GM12878 (cell line): ENCODE results near the gene PRDM16. TPM values are rescaled to one million over a fixed set of nuclear protein-coding genes. Genes with fewer than 3 reads are reported as not detected.

Source experiments
- ATAC-seq: fragments of 200-7000 bp; cut with Tn5 transposase; 3 replicates; pipeline ENCODE4 v1.9.1; 2020; ENCODE audit warnings: mild to moderate bottlenecking, moderate library complexity
- BruUV-seq: library from RNA; stranded (reverse); fragments of 400-500 nt; replicated peaks from 2 replicates; lab custom pipeline; 2021; lab: Mats Ljungman, UMichigan
- CTCF ChIA-PET: fragments of 300-600 bp; sonication (Branson Sonifier 250); formaldehyde crosslinking; extraction: SDS; loops from one replicate; lab custom pipeline; 2021; ENCODE audit warnings: inconsistent platforms; lab: Yijun Ruan, JAX
- POLR2A ChIA-PET: fragments of 350-600 bp; formaldehyde crosslinking; extraction: SDS; loops from one replicate; lab custom pipeline; 2021; ENCODE audit warnings: inconsistent platforms; lab: Charles Lee
- RAD21 ChIA-PET: fragments of 300-600 bp; sonication (Branson Sonifier 250); formaldehyde crosslinking; loops from one replicate; lab custom pipeline; 2023; ENCODE audit warnings: antibody characterized with exemption; ENCODE audit not compliant: unreplicated experiment; lab: Charles Lee
- SMC1A ChIA-PET: fragments of 300-600 bp; sonication (Branson Sonifier 250); formaldehyde crosslinking; loops from one replicate; lab custom pipeline; 2023; ENCODE audit not compliant: unreplicated experiment, uncharacterized antibody; lab: Charles Lee
- DNase-seq: peaks from one replicate; pipeline ENCODE4 v3.0.0-alpha.2; 2011; ENCODE audit warnings: low read depth, low spot score
- FAIRE-seq: peaks from 3 replicates; lab custom pipeline; 2011; peaks lifted over from hg19 to GRCh38; lab: Jason Lieb, UNC
- H2AFZ ChIP-seq: 2 replicates; pipeline ENCODE4 v1.6.0; 2011; ENCODE audit warnings: low read depth, low read length, control low read depth; ENCODE audit not compliant: control insufficient read depth
- H3K27ac ChIP-seq: 2 replicates; pipeline ENCODE4 v1.5.1; 2011; ENCODE audit warnings: control low read depth; ENCODE audit not compliant: control insufficient read depth, insufficient read depth
- H3K27me3 ChIP-seq, 2 experiments: replicated peaks in 1 of 2; 2 replicates each; pipeline versions ENCODE4 v1.6.0 to v1.6.1; 2011; ENCODE audit warnings: low read length in 1 of 2; ENCODE audit not compliant: control insufficient read depth in 2 of 2, insufficient read depth in 2 of 2
- H3K36me3 ChIP-seq, 2 experiments: 2 replicates each; pipeline ENCODE4 v1.5.1; 2011; ENCODE audit warnings: low read length in 1 of 2; ENCODE audit not compliant: control insufficient read depth in 2 of 2, insufficient read depth in 2 of 2
- H3K4me1 ChIP-seq: 2 replicates; pipeline ENCODE4 v1.6.1; 2011; ENCODE audit warnings: mild to moderate bottlenecking, low read length, moderate library complexity, mixed read lengths; ENCODE audit not compliant: control insufficient read depth, insufficient read depth
- H3K4me2 ChIP-seq: 2 replicates; pipeline ENCODE4 v1.6.0; 2011; ENCODE audit warnings: control low read depth; ENCODE audit not compliant: control insufficient read depth, insufficient read depth
- H3K4me3 ChIP-seq: fragments of 200-600 bp; sonication (generic); 2 replicates; pipeline ENCODE4 v1.5.1; 2016
- H3K79me2 ChIP-seq: 2 replicates; pipeline ENCODE4 v1.6.0; 2011; ENCODE audit warnings: low read length; ENCODE audit not compliant: control insufficient read depth, insufficient read depth
- H3K9ac ChIP-seq: 2 replicates; pipeline ENCODE4 v1.8.0; 2011; ENCODE audit warnings: low read length, control low read depth, mixed read lengths; ENCODE audit not compliant: control insufficient read depth, insufficient read depth
- H3K9me3 ChIP-seq: replicated peaks from 3 replicates; pipeline ENCODE4 v1.5.1; 2011; ENCODE audit warnings: mild to moderate bottlenecking, low read length; ENCODE audit not compliant: control insufficient read depth, insufficient read depth
- H4K20me1 ChIP-seq: 2 replicates; pipeline ENCODE4 v1.6.0; 2011; ENCODE audit not compliant: control insufficient read depth, insufficient read depth
- BACH1 ChIP-seq: fragments of 450-650 bp; IDR thresholded peaks from 2 replicates; pipeline ENCODE4 v1.6.1; 2017; ENCODE audit warnings: mild to moderate bottlenecking, borderline replicate concordance
- BRCA1 ChIP-seq: IDR thresholded peaks from 2 replicates; pipeline ENCODE4 v1.6.1; 2011; ENCODE audit warnings: low read depth, low read length, improper control_type of control experiment
- CHD1 ChIP-seq: IDR thresholded peaks from 2 replicates; pipeline ENCODE4 v1.6.1; 2012; ENCODE audit warnings: low read depth, low read length, improper control_type of control experiment
- CHD2 ChIP-seq: IDR thresholded peaks from 2 replicates; pipeline ENCODE4 v1.6.1; 2011; ENCODE audit warnings: low read depth, low read length, improper control_type of control experiment, borderline replicate concordance
- DPF2 ChIP-seq: fragments of 450-650 bp; IDR thresholded peaks from 2 replicates; pipeline ENCODE4 v1.6.1; 2017; ENCODE audit warnings: mild to moderate bottlenecking
- E2F4 ChIP-seq: IDR thresholded peaks from 2 replicates; pipeline ENCODE4 v1.6.1; 2012; ENCODE audit warnings: low read depth, low read length, improper control_type of control experiment
- ETV6 ChIP-seq, 2 experiments: fragments of 450-650 bp in 1 of 2; IDR thresholded peaks in 1 of 2; conservative IDR thresholded peaks in 1 of 2; 2 replicates each; pipeline ENCODE4 v1.6.1; 2014; ENCODE audit warnings: antibody characterized with exemption in 1 of 2, borderline replicate concordance in 1 of 2, low read depth in 1 of 2, mild to moderate bottlenecking in 1 of 2, moderate library complexity in 1 of 2
- NR2C2 ChIP-seq: IDR thresholded peaks from 2 replicates; pipeline ENCODE4 v1.6.1; 2011; ENCODE audit warnings: borderline replicate concordance, low read depth; ENCODE audit not compliant: control insufficient read depth, insufficient read length
- RFX5 ChIP-seq: IDR thresholded peaks from 2 replicates; pipeline ENCODE4 v1.6.1; 2011; ENCODE audit warnings: low read depth, low read length, improper control_type of control experiment
- SREBF1 ChIP-seq: IDR thresholded peaks from 2 replicates; pipeline ENCODE4 v1.6.1; 2012; ENCODE audit warnings: mild to moderate bottlenecking, low read length
- SUZ12 ChIP-seq: fragments of 200-600 bp; sonication (generic); IDR thresholded peaks from one replicate; pipeline ENCODE4 v1.6.1; 2018; ENCODE audit warnings: antibody characterized with exemption, mild to moderate bottlenecking; ENCODE audit not compliant: unreplicated experiment
- TCF3 ChIP-seq: IDR thresholded peaks from 2 replicates; pipeline ENCODE4 v1.6.1; 2012; ENCODE audit warnings: low read depth, mild to moderate bottlenecking, low read length, borderline replicate concordance; ENCODE audit not compliant: insufficient read depth
- ZNF622 ChIP-seq: fragments of 450-650 bp; IDR thresholded peaks from 2 replicates; pipeline ENCODE4 v1.6.1; 2017; ENCODE audit warnings: mild to moderate bottlenecking, inconsistent platforms
- WGBS: methylation state at CpG from one replicate; pipeline ENCODE4 v1.1.6; 2016; ENCODE audit warnings: low lambda C conversion rate; ENCODE audit not compliant: insufficient replicate concordance, insufficient coverage; ENCODE audit errors: missing lambda C conversion rate; 5-methylcytosine and 5-hydroxymethylcytosine counted together
- in situ Hi-C: fragments of 300-500 bp; cut with MboI; formaldehyde crosslinking; loops from 9 replicates; pipeline ENCODE4 v1.14.3; 2018; ENCODE audit warnings: mixed read lengths
- intact Hi-C: fragments of 100-400 bp; cut with micrococcal nuclease; formaldehyde crosslinking; loops from one replicate; pipeline ENCODE4 v1.14.2; 2022; ENCODE audit not compliant: unreplicated experiment
- polyA plus RNA-seq, 11 experiments: library from polyadenylated mRNA; depleted of rRNA in 4 of 11; unstranded in 6 of 11; stranded (reverse) in 5 of 11; fragments of >200 nt; fragmentation: Nextera tagmentation in 4 of 11; fragmentation: Illumina TruSeq in 1 of 11; extraction: Ambion mirVana in 4 of 11; extraction: Trizol in 1 of 11; gene quantifications; 1 replicate in 1 of 11; 2 replicates in 10 of 11; pipeline versions ENCODE4 v1.2.1 to v1.2.3, GENCODE V29; 2011 to 2016; ENCODE audit warnings: inconsistent platforms in 2 of 11, missing spikeins in 2 of 11, low read depth in 1 of 11
- total RNA-seq, 4 experiments: library from RNA; depleted of rRNA in 3 of 4; stranded (reverse); fragments of >200 nt in 3 of 4; fragmentation: Illumina TruSeq in 1 of 4; extraction: Trizol in 1 of 4; gene quantifications; 2 replicates each; pipeline versions ENCODE4 v1.2.1 to v1.2.3, GENCODE V29; 2013 to 2021
- TF ChIP-seq, protein P1 (sequence below): fragments of 450-650 bp; IDR thresholded peaks from 2 replicates; pipeline ENCODE4 v1.6.1; 2016; ENCODE audit warnings: mild to moderate bottlenecking, moderate library complexity, borderline replicate concordance

The PRDM16 gene
- total and polyA plus RNA-seq, 10 of the 15 experiments (the other 5 are each of a cell fraction or from before 2014, with no cell fraction given) = 0.03 TPM; not detected in 9

GRCh38 chr1:3142236-3142635 lies 73.2 kb downstream of the PRDM16 start:
- intact Hi-C loops (no loop called here), in situ Hi-C loops (no loop called here)
- Histone ChIP-seq H3K36me3 (no peaks in the 10 kb centered on the region), H3K4me3 (no peak overlapping the region), H3K9ac (no peak overlapping the region), H4K20me1 (no peaks in the 10 kb centered on the region), H3K79me2 (no peaks in the 10 kb centered on the region), H3K27ac (no peak overlapping the region), H3K4me1 (no peaks in the 10 kb centered on the region), H3K4me2 (no peak overlapping the region), H2AFZ (no peak overlapping the region), H3K9me3 (no peaks in the 10 kb centered on the region; the same call in 2 of the 3 replicates), H3K27me3 (no peaks in the 10 kb centered on the region)
- no peak for ATAC-seq
- no TSS peak for BruUV-seq
- RAD21 ChIA-PET = no interaction called here
- POLR2A ChIA-PET = no interaction called here
- TF ChIP-seq ETV6 (conservative IDR thresholded peaks at IDR 0.05 in 1 of 2, IDR thresholded peaks at IDR 0.05 in 1 of 2; ENCODE audit: borderline replicate concordance in 1 of 2, low read depth in 1 of 2) (no peak), CHD1 (no peak), DPF2 (no peak), SUZ12 (no peak), CHD2 (no peak), BRCA1 (no peak), BACH1 (no peak), TCF3 (no peak), RFX5 (no peak), SREBF1 (no peak), NR2C2 (no peak), ZNF622 (no peak), E2F4 (no peak)
- TF ChIP-seq, protein P1, sequence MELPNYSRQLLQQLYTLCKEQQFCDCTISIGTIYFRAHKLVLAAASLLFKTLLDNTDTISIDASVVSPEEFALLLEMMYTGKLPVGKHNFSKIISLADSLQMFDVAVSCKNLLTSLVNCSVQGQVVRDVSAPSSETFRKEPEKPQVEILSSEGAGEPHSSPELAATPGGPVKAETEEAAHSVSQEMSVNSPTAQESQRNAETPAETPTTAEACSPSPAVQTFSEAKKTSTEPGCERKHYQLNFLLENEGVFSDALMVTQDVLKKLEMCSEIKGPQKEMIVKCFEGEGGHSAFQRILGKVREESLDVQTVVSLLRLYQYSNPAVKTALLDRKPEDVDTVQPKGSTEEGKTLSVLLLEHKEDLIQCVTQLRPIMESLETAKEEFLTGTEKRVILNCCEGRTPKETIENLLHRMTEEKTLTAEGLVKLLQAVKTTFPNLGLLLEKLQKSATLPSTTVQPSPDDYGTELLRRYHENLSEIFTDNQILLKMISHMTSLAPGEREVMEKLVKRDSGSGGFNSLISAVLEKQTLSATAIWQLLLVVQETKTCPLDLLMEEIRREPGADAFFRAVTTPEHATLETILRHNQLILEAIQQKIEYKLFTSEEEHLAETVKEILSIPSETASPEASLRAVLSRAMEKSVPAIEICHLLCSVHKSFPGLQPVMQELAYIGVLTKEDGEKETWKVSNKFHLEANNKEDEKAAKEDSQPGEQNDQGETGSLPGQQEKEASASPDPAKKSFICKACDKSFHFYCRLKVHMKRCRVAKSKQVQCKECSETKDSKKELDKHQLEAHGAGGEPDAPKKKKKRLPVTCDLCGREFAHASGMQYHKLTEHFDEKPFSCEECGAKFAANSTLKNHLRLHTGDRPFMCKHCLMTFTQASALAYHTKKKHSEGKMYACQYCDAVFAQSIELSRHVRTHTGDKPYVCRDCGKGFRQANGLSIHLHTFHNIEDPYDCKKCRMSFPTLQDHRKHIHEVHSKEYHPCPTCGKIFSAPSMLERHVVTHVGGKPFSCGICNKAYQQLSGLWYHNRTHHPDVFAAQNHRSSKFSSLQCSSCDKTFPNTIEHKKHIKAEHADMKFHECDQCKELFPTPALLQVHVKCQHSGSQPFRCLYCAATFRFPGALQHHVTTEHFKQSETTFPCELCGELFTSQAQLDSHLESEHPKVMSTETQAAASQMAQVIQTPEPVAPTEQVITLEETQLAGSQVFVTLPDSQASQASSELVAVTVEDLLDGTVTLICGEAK = no peak
- CTCF ChIA-PET = no interaction called here
- WGBS = 66% methylated on average over 17 of the region's 17 CpGs
- no peak for DNase-seq
- SMC1A ChIA-PET = no interaction called here
- FAIRE-seq = no peak
